RWPE1 (cell line): ENCODE measurements around the gene CD300A.
A peak's percentile ranks its signal among the peaks of the same experiment; 100 is the strongest.
"Not testable (repeated sequence)": the region's sequence is repeated elsewhere in the genome, so short reads cannot be mapped to it uniquely, and the experiment has no call there.

Experiments
- CTCF ChIA-PET: fragments of 350-600 bp; sonication (Branson Sonifier 250); formaldehyde crosslinking; extraction: SDS; loops from one replicate; lab custom pipeline; 2021; lab: Yijun Ruan, JAX
- POLR2A ChIA-PET: fragments of 400-600 bp; formaldehyde crosslinking; extraction: SDS; loops from one replicate; lab custom pipeline; 2020; ENCODE audit warnings: antibody characterized with exemption; ENCODE audit not compliant: low non-redundant PET; lab: Yijun Ruan, JAX
- DNase-seq: peaks from one replicate; pipeline ENCODE4 v3.0.0; 2012; ENCODE audit warnings: low spot score
- H3K27ac ChIP-seq: fragments of 450-650 bp; 2 replicates; pipeline ENCODE4 v1.5.1; 2017
- CTCF ChIP-seq: fragments of 450-650 bp; conservative IDR thresholded peaks from 2 replicates; pipeline ENCODE4 v1.5.1; 2017; ENCODE audit warnings: low read depth, mild to moderate bottlenecking

CD300A gene

GRCh38 chr17:74512624-74513091 is 46.2 kb downstream of the CD300A start:
- ChIA-PET CTCF (interaction anchor here (0.6 kb wide), 1 partner anchor 1123 kb away, joined by 3 read pairs; no protein-coding TSS in a partner anchor), POLR2A (no interaction called here)
- TF ChIP-seq CTCF = no peak
- DNase-seq = peak; percentile 34
- no peak overlapping the region for H3K27ac ChIP-seq

GRCh38 chr17:74513987-74514631 is 47.7 kb downstream of the CD300A start:
- ChIA-PET CTCF (no interaction called here), POLR2A (no interaction called here)
- TF ChIP-seq CTCF = no peak
- H3K27ac ChIP-seq = no peak overlapping the region
- DNase-seq = peak; percentile 36

- POLR2A ChIA-PET = no interaction called here
- DNase-seq = peak; percentile 30
- CTCF ChIA-PET = no interaction called here
- H3K27ac ChIP-seq = no peak overlapping the region
- no peak for TF ChIP-seq CTCF
These were observed 48.3 kb downstream of the CD300A start for GRCh38 chr17:74514632-74515334.

- ChIA-PET CTCF (interaction anchor here (0.6 kb wide), 1 partner anchor 148 kb away, joined by 4 read pairs; no protein-coding TSS in a partner anchor), POLR2A (no interaction called here)
- H3K27ac ChIP-seq = no peak overlapping the region
- DNase-seq = no peak
- no peak for TF ChIP-seq CTCF
These were observed 49.5 kb downstream of the CD300A start for GRCh38 chr17:74515941-74516340.

- CTCF ChIA-PET = no interaction called here
- TF ChIP-seq CTCF = no peak
- POLR2A ChIA-PET = no interaction called here
- DNase-seq = no peak
- H3K27ac ChIP-seq = no peak overlapping the region
These were observed 50.3 kb downstream of the CD300A start for GRCh38 chr17:74516561-74517328.

GRCh38 chr17:74518413-74518981 is 52.1 kb downstream of the CD300A start:
- H3K27ac ChIP-seq, POLR2A ChIA-PET, CTCF ChIA-PET, DNase-seq: not testable (repeated sequence)
